GM12874 (cell line): Measurements from ENCODE around the gene PFKM.

Source experiments
- TF ChIP-seq, protein P1 (sequence below): IDR thresholded peaks from 2 replicates; pipeline ENCODE4 v1.5.1; 2011; ENCODE audit warnings: low read depth, mild to moderate bottlenecking, control low read depth, low read length, moderate library complexity; ENCODE audit not compliant: insufficient read depth

Gene PFKM

DNA sequence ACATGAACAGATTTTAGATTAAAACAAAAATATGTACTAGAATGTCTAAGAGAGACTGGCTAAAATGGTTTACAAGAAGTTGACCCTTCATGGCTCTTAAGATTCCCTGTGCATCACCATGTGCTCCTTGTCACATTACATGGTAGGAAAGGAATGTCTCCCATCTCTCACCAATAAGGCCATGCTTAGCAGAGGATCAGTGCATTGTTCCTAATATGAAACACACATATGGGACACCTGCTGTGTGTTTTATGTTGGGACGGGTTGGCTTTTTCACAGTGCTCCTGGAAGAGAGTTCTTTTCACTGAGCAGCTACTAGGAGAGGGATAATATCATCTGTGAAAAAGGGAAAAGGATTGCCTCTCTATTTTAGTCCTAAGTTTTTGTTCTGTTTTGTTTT lies 9.6 kb downstream of the PFKM start:
- TF ChIP-seq, protein P1, sequence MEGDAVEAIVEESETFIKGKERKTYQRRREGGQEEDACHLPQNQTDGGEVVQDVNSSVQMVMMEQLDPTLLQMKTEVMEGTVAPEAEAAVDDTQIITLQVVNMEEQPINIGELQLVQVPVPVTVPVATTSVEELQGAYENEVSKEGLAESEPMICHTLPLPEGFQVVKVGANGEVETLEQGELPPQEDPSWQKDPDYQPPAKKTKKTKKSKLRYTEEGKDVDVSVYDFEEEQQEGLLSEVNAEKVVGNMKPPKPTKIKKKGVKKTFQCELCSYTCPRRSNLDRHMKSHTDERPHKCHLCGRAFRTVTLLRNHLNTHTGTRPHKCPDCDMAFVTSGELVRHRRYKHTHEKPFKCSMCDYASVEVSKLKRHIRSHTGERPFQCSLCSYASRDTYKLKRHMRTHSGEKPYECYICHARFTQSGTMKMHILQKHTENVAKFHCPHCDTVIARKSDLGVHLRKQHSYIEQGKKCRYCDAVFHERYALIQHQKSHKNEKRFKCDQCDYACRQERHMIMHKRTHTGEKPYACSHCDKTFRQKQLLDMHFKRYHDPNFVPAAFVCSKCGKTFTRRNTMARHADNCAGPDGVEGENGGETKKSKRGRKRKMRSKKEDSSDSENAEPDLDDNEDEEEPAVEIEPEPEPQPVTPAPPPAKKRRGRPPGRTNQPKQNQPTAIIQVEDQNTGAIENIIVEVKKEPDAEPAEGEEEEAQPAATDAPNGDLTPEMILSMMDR: no peak

DNA sequence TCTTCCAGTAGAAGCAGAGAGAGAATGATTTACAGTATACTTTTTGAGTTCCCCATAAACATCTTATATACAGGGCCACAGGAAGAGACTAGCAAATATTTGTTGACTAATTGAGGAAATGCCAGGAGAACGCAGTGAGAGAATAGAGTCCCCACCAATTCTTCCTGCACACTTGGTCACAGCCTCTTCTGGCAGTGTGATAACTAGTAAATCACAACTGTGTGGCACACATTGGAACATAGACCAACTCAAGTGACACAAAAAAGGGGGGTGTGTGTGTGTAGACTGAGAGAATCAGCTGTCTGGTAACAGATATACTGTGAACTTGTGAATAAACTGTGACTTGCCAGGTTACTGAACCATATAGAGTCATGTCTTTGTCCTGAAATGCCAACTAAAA lies 10.2 kb downstream of the PFKM start:
- TF ChIP-seq, protein P1: no peak

DNA sequence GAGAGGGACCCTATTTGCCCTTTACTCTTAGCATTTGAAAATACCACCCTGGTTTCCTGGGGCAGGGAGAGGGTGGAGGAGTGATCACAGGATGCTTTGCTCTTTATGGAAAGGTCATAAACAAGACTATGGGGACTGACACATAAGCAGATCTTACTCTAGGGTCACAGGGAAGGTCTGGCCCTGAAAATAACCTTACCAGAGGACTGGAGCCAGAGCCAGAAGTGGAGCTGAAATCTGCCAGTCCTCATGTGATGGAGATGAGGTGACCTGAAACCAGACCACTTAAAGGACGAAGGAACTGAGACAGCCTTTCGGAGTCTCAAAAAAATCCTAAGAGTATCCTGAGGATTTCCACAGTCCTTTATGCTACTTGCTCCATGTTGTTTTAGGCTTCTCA lies 12.4 kb downstream of the PFKM start:
- TF ChIP-seq, protein P1: no peak

DNA sequence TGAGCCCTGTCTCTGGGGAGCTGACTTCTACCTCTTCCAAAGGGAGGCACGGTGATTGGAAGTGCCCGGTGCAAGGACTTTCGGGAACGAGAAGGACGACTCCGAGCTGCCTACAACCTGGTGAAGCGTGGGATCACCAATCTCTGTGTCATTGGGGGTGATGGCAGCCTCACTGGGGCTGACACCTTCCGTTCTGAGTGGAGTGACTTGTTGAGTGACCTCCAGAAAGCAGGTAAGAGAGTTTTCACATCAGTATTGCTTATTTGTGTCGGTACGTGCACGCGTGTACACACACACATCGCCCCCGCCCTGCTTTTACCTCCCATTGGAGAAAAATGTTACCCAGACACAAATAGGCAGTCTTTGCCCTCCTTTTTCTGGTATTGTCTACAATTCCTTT lies 13.7 kb downstream of the PFKM start:
- TF ChIP-seq, protein P1: no peak

DNA sequence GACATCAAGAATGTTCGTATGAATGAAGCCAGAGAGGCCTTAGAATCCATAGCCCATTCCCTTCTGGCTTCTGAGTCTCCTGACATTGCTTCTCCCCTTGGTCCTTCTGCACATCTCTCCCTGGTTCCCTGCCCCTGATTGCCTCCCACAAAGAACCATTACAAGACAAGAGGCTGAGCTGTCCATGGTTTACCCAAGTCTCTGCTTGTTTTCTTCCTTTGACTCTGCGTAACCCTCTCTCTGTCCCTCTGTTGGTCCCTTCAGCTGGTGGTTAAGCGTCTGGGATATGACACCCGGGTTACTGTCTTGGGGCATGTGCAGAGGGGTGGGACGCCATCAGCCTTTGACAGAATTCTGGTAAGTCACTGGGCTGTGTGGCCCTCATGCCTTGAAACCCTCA lies 15.9 kb downstream of the PFKM start:
- TF ChIP-seq, protein P1: no peak

DNA sequence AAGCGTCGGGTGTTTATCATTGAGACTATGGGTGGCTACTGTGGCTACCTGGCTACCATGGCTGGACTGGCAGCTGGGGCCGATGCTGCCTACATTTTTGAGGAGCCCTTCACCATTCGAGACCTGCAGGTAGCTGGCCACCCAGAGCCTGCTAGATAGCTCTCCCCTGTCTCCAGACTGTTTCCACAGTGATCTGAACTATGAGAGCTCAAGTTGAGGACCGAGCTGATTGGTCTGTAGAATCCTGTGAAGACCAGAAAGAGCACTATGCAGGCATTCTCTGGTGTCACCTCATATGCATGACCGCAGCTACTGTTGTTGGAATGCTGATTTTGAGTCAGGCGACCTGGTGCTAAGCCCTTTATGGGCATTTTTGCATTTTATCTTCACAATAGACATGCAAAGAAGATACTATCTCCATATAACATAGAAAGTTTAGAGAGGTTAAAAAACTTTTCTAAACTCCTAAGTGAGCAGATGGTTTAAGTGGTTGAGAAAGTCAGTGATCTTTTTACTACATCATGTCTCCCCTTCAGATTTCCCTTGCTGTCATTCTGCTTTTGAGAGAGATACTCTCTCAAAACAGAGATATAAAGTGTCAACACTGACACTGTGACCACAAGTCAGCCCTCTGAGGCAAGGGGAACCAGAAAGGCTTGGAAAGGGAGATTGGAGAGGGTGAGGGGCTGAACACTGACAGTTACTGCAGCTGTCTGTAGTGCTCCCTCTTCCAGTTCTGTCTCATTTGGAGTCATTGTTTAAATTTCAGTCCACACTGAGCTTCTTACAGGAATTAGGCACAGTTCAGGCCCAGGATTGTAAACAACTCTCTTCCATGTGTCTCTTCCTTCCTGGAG lies 23.9 kb downstream of the PFKM start:
- TF ChIP-seq, protein P1: no peak

DNA sequence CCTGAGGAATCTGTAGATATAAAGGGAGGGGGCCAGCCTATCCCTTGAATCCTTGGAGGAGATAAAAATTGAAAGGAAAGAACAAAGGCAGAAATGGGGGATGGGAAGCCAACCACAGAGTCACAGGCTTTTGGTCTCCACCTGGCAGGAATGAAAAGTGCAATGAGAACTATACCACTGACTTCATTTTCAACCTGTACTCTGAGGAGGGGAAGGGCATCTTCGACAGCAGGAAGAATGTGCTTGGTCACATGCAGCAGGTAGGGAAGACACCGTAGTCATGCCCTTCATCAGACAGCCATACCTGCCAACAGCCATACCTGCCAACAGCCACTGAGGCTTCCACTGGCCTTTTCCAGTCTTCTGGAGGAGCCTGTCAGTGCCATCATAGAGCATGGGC lies 24.7 kb downstream of the PFKM start:
- TF ChIP-seq, protein P1: no peak

DNA sequence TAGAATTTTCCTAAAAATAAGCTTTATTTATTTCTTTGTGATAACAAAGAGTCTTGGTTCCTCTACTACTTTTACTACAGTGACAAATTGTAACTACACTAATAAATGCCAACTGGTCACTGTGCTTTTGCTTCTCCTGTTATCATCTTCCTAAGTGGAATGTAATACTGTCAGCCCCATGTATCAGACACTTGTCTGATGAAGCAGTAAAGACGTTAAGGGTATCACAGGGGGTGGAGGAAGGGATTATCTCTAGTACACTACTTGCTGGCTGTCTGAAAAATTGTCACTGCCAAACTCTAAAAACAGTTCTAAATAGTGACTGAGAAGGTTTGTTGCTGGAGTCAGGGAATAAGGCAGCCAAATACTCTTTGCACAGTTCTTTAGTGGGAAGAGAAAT lies 26.8 kb downstream of the PFKM start:
- TF ChIP-seq, protein P1: no peak
